DMS79 (cell line): ENCODE data around the gene PTPN2.

Source experiments
- DNase-seq: peaks from one replicate; lab custom pipeline; 2025; lab: John Stamatoyannopoulos, UW

Gene PTPN2

GRCh38 chr18:12857991-12858544, 26.0 kb downstream of the PTPN2 start:
- DNase-seq, result no peak

- DNase-seq, result no peak
These were observed 26.7 kb downstream of the PTPN2 start for GRCh38 chr18:12857215-12857905.

GRCh38 chr18:12855916-12856315, 28.1 kb downstream of the PTPN2 start:
- no peak for DNase-seq

- DNase-seq, result no peak
These were observed 31.3 kb downstream of the PTPN2 start for GRCh38 chr18:12852566-12853315.

GRCh38 chr18:12851716-12852115, 32.3 kb downstream of the PTPN2 start:
- no peak for DNase-seq

- DNase-seq, result no peak
These were observed 34.5 kb downstream of the PTPN2 start for GRCh38 chr18:12849548-12849947.

- no peak for DNase-seq
These were observed 35.6 kb downstream of the PTPN2 start for GRCh38 chr18:12848405-12848804.

GRCh38 chr18:12844391-12844790, 39.6 kb downstream of the PTPN2 start:
- DNase-seq, result no peak

- no peak for DNase-seq
These were observed 40.4 kb downstream of the PTPN2 start for GRCh38 chr18:12843420-12844350.

- no peak for DNase-seq
These were observed 41.3 kb downstream of the PTPN2 start for GRCh38 chr18:12842459-12843380.

GRCh38 chr18:12841070-12841469, 43.0 kb downstream of the PTPN2 start:
- no peak for DNase-seq

GRCh38 chr18:12840382-12840781, 43.7 kb downstream of the PTPN2 start:
- DNase-seq, result no peak

- DNase-seq, result no peak
These were observed 44.4 kb downstream of the PTPN2 start for GRCh38 chr18:12839526-12840196.

GRCh38 chr18:12839057-12839525, 44.9 kb downstream of the PTPN2 start:
- DNase-seq, result no peak

- DNase-seq, result no peak
These were observed 45.8 kb downstream of the PTPN2 start for GRCh38 chr18:12838178-12838634.

GRCh38 chr18:12837747-12838146, 46.3 kb downstream of the PTPN2 start:
- no peak for DNase-seq

GRCh38 chr18:12836551-12836950, 47.5 kb downstream of the PTPN2 start:
- no peak for DNase-seq

GRCh38 chr18:12828116-12829051, 55.7 kb downstream of the PTPN2 start:
- no peak for DNase-seq

- no peak for DNase-seq
These were observed 56.4 kb downstream of the PTPN2 start for GRCh38 chr18:12827588-12827987.
